Measurements from ENCODE around the gene SMC3.

The SMC3 gene

GRCh38 chr10:110646417-110647135 lies 79.1 kb downstream of the SMC3 start:
- DNase-seq (ENCODE audit: low read depth), result no peak

GRCh38 chr10:110647136-110647430 lies 79.6 kb downstream of the SMC3 start:
- DNase-seq (ENCODE audit: low read depth), result no peak

GRCh38 chr10:110648692-110649346 lies 81.3 kb downstream of the SMC3 start:
- no peak for DNase-seq (ENCODE audit: low read depth)

GRCh38 chr10:110649347-110650264 lies 82.1 kb downstream of the SMC3 start:
- no peak for DNase-seq (ENCODE audit: low read depth)

- DNase-seq (ENCODE audit: low read depth), result no peak
Measured at GRCh38 chr10:110650265-110650668, 82.8 kb downstream of the SMC3 start.

GRCh38 chr10:110651044-110651958 lies 83.8 kb downstream of the SMC3 start:
- no peak for DNase-seq (ENCODE audit: low read depth)

GRCh38 chr10:110652475-110653118 lies 85.1 kb downstream of the SMC3 start:
- DNase-seq (ENCODE audit: low read depth), result no peak

Data from stimulated activated CD8-positive, alpha-beta memory T cell treated with anti-CD3 and anti-CD28 coated beads, Interleukin-12 subunit alpha, Interleukin-12 subunit beta, amount 100 ng/mL, for 4 hours (primary cell).